Stimulated activated naive B cell treated with anti-CD40 and anti-IgM and Interleukin-4, amounts not matched to agents 10 μg/mL and 1 μg/mL and 100 μg/mL, for 72 hours (primary cell): ENCODE data around the gene AARS1.
"Not testable (repeated sequence)": the region's sequence is repeated elsewhere in the genome, so short reads cannot be mapped to it uniquely, and the experiment has no call there.

Experiments
- ATAC-seq, 2 donors: fragments of 150-1000 bp; cut with Tn5 transposase; replicated peaks; 2 replicates each; pipeline ENCODE4 v1.10.0; 2021; ENCODE audit warnings: moderate library complexity in 1 of 2
- DNase-seq: peaks from one replicate; pipeline ENCODE4 v3.0.0; 2021
- H3K27ac Mint-ChIP-seq: one replicate; pipeline ENCODE4 v1.8.0; 2022; ENCODE audit warnings: mild to moderate bottlenecking, mixed read lengths
- H3K27me3 Mint-ChIP-seq, 2 donors: one replicate each; pipeline ENCODE4 v1.8.0; 2022; ENCODE audit warnings: mixed read lengths in 2 of 2
- H3K36me3 Mint-ChIP-seq, 2 donors: one replicate each; pipeline ENCODE4 v1.8.0; 2022; ENCODE audit warnings: mixed read lengths in 2 of 2, mild to moderate bottlenecking in 1 of 2
- H3K4me1 Mint-ChIP-seq, 2 donors: one replicate each; pipeline ENCODE4 v1.8.0; 2022; ENCODE audit warnings: mixed read lengths in 2 of 2, mild to moderate bottlenecking in 1 of 2
- H3K4me3 Mint-ChIP-seq, 2 donors: one replicate each; pipeline ENCODE4 v1.8.0; 2022; ENCODE audit warnings: mild to moderate bottlenecking in 2 of 2, mixed read lengths in 2 of 2, moderate library complexity in 1 of 2
- H3K9me3 Mint-ChIP-seq, 2 donors: one replicate each; pipeline ENCODE4 v1.8.0; 2022; ENCODE audit warnings: mixed read lengths in 2 of 2, mild to moderate bottlenecking in 1 of 2

The AARS1 gene

DNA sequence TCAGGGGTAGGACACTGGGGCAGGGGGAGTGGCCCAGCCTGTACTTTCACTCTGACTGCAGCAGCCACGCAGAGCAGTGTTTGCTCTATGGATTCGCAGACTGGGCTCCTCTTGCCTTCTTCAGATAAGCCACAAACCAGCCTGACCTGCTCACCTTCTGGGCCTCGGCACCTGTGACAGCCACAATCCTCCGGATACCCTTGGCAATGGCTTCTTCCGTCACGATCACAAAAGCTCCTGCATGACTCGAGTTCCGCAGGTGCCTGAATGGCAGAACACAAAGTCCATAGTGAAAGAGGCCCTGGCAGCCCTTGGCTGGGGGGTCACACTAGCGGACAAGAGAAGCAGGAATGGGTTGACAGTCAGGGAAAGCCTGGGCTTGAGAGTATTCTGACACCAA lies 33.7 kb downstream of the AARS1 start:
- no peak for ATAC-seq
- no peak overlapping the region for H3K4me3 Mint-ChIP-seq
- H3K36me3 Mint-ChIP-seq, result peaks cover 44 to 65% of the 10 kb centered on the region in 2 donors
- no peaks in the 10 kb centered on the region for H3K27me3 Mint-ChIP-seq
- H3K27ac Mint-ChIP-seq, result no peak overlapping the region
- peaks cover 4 to 9% of the 10 kb centered on the region in 2 donors for H3K4me1 Mint-ChIP-seq
- DNase-seq, result no peak
- no peaks in the 10 kb centered on the region for H3K9me3 Mint-ChIP-seq

DNA sequence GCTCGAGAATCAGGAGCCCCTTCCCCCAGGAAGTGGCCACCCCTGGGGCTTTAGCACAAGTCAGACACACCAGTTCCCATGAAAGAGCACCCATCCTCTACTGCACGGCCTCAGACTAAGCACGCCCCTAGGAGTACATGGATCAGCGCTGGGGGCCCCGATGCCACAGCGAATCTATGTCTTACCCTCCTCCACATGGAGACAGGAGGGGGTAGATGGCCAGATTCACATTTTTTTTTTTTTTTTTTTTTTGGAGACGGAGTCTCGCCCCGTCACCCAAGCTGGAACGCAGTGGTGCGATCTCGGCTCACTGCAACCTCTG lies 34.4 kb downstream of the AARS1 start:
- Mint-ChIP-seq H3K36me3 (peaks cover 44 to 59% of the 10 kb centered on the region in 2 donors), H3K4me1 (peaks cover 8 to 15% of the 10 kb centered on the region in 2 donors)

GRCh38 chr16:70254180-70254964 lies 34.9 kb downstream of the AARS1 start:
- Mint-ChIP-seq H3K27ac (no peak overlapping the region), H3K36me3 (peaks cover 44 to 57% of the 10 kb centered on the region in 2 donors), H3K9me3 (no peaks in the 10 kb centered on the region), H3K4me1 (peaks cover 8 to 19% of the 10 kb centered on the region in 2 donors), H3K27me3 (no peaks in the 10 kb centered on the region), H3K4me3 (no peak overlapping the region)
- DNase-seq (no peak), ATAC-seq (no peak)

More for the DNA sequence above, 34.4 kb downstream of the AARS1 start:
- DNase-seq (no peak), ATAC-seq (no peak)
- no peak overlapping the region for H3K27ac Mint-ChIP-seq
- H3K4me3 Mint-ChIP-seq, result no peak overlapping the region
- no peaks in the 10 kb centered on the region for H3K9me3 Mint-ChIP-seq
- no peaks in the 10 kb centered on the region for H3K27me3 Mint-ChIP-seq

DNA sequence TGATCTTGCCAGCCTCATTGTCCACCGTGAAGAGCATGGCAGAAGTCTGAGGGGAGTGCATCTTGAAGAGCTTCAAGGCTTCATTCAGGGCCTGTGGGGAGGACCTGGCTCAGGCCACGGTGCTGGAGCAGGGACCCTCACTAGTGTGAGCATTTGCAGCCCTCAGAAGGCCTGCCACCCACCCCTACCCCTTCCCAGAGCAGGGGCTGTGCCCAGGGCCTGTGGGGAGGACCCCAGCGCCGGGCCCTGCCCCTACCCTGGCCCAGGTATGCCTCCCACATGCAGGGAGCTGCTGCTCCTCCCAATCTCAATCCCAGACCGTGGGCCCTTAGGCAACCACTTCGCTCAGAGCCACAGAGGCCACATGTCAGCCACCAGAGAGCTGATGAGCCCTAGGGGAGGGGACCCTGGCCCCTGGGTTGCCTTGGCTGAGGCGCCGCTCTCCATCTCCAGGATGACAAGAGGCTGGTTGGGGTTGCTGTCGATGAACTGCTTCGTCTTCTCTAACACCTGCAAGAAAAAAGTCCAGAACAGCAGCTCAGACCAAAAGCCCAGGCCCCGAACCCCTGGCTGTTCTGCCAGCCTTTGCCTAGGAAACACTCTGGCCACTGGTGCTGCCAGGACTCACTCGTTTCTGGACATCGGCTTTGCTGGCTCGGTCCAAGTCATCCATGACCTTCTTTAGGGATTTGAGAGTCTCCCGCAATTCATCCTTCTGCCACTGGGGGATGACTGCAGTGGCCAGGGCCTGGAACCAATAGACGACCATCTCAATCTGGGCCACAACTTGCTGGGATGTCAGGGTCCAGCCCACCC lies 35.8 kb downstream of the AARS1 start:
- H3K27ac Mint-ChIP-seq, result peak overlapping the region; percentile 42
- H3K4me1 Mint-ChIP-seq, result peaks cover 8 to 24% of the 10 kb centered on the region in 2 donors
- H3K4me3 Mint-ChIP-seq, result no peak overlapping the region
- ATAC-seq (no peak), DNase-seq (no peak)
- H3K36me3 Mint-ChIP-seq, result peaks cover 38 to 50% of the 10 kb centered on the region in 2 donors
- H3K9me3 Mint-ChIP-seq, result no peaks in the 10 kb centered on the region
- no peaks in the 10 kb centered on the region for H3K27me3 Mint-ChIP-seq

GRCh38 chr16:70252355-70252988 lies 36.8 kb downstream of the AARS1 start:
- ATAC-seq (no peak), DNase-seq (no peak)
- H3K36me3 Mint-ChIP-seq, result peaks cover 31 to 40% of the 10 kb centered on the region in 2 donors
- no peaks in the 10 kb centered on the region for H3K9me3 Mint-ChIP-seq
- H3K27ac Mint-ChIP-seq, result peak overlapping the region; percentile 98
- peaks cover 8 to 24% of the 10 kb centered on the region in 2 donors for H3K4me1 Mint-ChIP-seq
- no peaks in the 10 kb centered on the region for H3K27me3 Mint-ChIP-seq
- H3K4me3 Mint-ChIP-seq, result no peak overlapping the region

- peak within 1 kb of the TSS; percentile 98 for H3K27ac Mint-ChIP-seq
- H3K36me3 Mint-ChIP-seq, result peaks cover 29 to 38% of the 10 kb centered on the region in 2 donors
- DNase-seq, result peak; percentile 90
- peaks cover 8 to 24% of the 10 kb centered on the region in 2 donors for H3K4me1 Mint-ChIP-seq
- peak within 1 kb of the TSS; percentile 87 to 94 for H3K4me3 Mint-ChIP-seq
- no peaks in the 10 kb centered on the region for H3K9me3 Mint-ChIP-seq
- ATAC-seq, result peak; percentile 88 to 91
- H3K27me3 Mint-ChIP-seq, result no peaks in the 10 kb centered on the region
Measured at GRCh38 chr16:70251629-70252354, 37.5 kb downstream of the AARS1 start, which contains the start of gene EXOSC6. TSS of gene EXOSC6 (minus strand) at chr16:70251940. CDS start at chr16:70251900, 40 bp downstream.

DNA sequence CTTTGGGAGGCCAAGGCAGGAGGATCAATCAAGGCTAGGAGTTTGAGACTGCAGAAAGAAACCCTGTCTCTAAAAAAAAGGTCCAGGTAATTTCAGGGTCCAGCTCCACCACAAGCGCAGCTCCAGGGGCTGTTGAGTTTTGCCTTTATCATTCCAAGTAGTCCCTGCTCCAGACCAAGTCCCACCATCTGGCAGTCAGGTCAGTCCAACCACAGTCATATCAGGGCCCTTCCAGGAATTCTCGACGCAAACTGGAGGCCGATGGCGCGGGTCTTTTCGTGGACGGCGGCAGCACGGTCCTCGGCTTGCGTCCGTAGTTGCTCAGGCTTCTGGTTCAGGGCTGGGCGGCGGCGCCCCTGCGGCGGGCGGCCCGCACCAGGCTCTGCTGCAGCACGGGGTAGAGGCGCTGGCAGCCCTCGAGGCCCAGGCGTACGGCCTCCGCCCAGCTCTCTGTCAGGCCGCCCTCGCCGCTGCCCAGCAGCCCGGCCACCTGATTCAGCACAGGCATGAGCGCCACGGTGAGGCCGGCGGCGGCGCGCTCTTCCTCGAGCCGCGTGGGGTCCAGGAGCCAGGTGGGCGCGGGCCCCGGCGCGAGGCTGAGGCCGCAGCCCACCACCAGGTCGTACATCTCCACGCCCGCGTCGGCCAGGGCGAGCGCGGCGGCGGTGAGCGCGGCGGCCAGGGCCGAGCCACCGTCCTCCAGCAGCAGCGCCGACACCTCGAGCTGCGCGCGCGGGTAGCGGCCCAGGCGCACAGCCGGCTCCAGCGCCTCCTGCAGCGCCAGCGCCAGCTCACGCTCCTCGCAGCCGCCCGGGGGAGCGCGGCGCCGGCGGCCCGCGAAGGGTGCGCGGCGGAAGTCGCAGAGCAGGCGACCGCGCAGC lies 38.3 kb downstream of the AARS1 start:
- Mint-ChIP-seq H3K4me1 (peaks cover 8 to 25% of the 10 kb centered on the region in 2 donors), H3K4me3 (peak overlapping the region; percentile 80 to 94), H3K36me3 (peaks cover 27 to 34% of the 10 kb centered on the region in 2 donors), H3K9me3 (no peaks in the 10 kb centered on the region), H3K27ac (peak overlapping the region; percentile 69), H3K27me3 (no peaks in the 10 kb centered on the region)
- ATAC-seq (peak; percentile 60 to 68), DNase-seq (no peak)

- H3K27ac Mint-ChIP-seq, H3K9me3 Mint-ChIP-seq, DNase-seq, ATAC-seq, H3K27me3 Mint-ChIP-seq: not testable (repeated sequence)
- H3K4me3 Mint-ChIP-seq, result peak overlapping the region; percentile 62 to 71
- H3K36me3 Mint-ChIP-seq, result peaks cover 20 to 25% of the 10 kb centered on the region in 2 donors
- H3K4me1 Mint-ChIP-seq, result peaks cover 10 to 29% of the 10 kb centered on the region in 2 donors
Measured at GRCh38 chr16:70249697-70250096, 39.6 kb downstream of the AARS1 start.

DNA sequence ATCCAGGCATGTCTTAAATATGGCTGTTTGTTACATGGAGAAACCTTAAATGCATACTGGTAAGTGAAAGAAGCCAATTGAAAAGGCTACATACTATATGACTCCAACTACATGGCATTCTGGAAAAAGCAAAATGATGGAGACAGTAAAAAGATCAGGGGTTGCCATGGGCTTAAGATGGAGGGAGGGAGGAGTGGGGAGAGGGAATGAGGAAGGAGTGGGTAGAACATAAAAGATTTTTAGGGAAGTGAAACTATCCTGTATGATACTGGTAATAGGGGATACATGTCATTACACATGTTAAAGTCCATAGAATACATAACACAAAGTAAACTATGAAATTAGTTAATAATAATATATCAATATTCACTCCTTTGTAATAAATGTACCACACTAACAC lies 50.5 kb downstream of the AARS1 start:
- H3K27me3 Mint-ChIP-seq, ATAC-seq, DNase-seq, H3K27ac Mint-ChIP-seq, H3K9me3 Mint-ChIP-seq, H3K4me3 Mint-ChIP-seq: not testable (repeated sequence)
- Mint-ChIP-seq H3K4me1 (peaks cover 3 to 14% of the 10 kb centered on the region in 2 donors), H3K36me3 (peaks cover 12 to 18% of the 10 kb centered on the region in 2 donors)

DNA sequence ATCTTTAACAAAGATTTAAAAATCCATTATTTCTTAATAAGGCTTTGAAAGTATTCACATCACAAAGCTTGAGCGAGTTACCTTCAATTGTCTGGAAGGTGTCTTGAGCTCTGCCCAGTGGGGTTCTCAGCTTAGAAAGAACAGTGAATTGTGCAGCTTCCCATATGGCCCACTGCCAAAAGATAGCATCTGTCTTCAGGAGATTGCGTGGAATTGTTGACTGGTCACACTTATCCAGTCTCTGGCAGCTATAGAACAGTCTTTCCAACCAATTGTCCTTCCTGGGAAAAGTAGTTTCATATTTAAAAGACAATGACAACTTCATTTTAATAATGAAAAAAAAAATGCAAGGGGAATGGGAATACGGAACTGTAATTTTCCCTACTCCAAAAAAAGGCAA lies 57.5 kb downstream of the AARS1 start:
- H3K27me3 Mint-ChIP-seq, H3K9me3 Mint-ChIP-seq, H3K27ac Mint-ChIP-seq: not testable (repeated sequence)

DNA sequence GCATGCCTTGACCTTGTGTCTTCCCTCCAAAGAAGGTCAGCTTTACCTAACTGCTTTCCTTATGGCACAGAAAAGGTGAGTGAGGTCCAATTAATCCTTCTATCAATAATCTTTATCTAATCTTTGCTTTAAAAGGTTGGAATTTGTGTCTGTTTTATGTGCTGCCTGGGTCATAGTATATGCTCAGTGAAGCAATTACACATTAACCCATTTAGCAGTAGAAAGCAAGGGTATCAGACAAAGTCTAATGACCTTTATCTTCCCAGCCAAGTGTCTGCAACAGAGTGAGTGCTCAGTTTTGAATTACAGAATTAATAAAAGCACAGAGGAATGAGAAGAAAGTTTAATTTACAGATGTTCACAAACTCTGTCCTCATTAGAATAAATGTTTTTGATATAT lies 63.3 kb downstream of the AARS1 start:
- DNase-seq, H3K27ac Mint-ChIP-seq, H3K9me3 Mint-ChIP-seq, H3K4me1 Mint-ChIP-seq, H3K27me3 Mint-ChIP-seq, ATAC-seq, H3K4me3 Mint-ChIP-seq: not testable (repeated sequence)
- peaks cover 21 to 22% of the 10 kb centered on the region in 2 donors for H3K36me3 Mint-ChIP-seq

More for the DNA sequence above, 57.5 kb downstream of the AARS1 start:
- not testable (repeated sequence) for ATAC-seq, DNase-seq, H3K4me1 Mint-ChIP-seq, H3K36me3 Mint-ChIP-seq, H3K4me3 Mint-ChIP-seq

DNA sequence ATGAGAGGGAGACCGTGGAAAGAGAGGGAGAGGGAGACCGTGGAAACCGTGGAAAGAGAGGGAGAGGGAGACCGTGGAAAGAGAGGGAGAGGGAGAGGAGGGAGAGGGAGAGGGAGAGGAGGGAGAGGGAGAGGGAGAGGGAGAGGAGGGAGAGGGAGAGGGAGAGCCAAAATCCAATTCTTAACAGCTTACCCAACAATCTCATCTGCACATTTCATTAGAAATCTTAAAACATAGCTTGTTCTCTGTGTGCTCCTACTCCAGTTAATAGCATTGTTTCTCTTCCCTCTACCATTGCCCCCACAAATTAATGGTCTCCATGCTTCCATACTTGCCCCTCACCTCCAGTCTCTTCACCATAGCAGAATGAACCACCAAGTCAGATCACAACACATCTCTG lies 63.9 kb downstream of the AARS1 start:
- H3K27me3 Mint-ChIP-seq, H3K4me1 Mint-ChIP-seq, H3K9me3 Mint-ChIP-seq, DNase-seq, H3K4me3 Mint-ChIP-seq, ATAC-seq: not testable (repeated sequence)
- peak overlapping the region; percentile 79 for H3K27ac Mint-ChIP-seq
- peaks cover 21 to 23% of the 10 kb centered on the region in 2 donors for H3K36me3 Mint-ChIP-seq

GRCh38 chr16:70224645-70225044 lies 64.7 kb downstream of the AARS1 start:
- not testable (repeated sequence) for H3K4me3 Mint-ChIP-seq, H3K27me3 Mint-ChIP-seq, H3K4me1 Mint-ChIP-seq, H3K27ac Mint-ChIP-seq, DNase-seq, ATAC-seq, H3K9me3 Mint-ChIP-seq
- H3K36me3 Mint-ChIP-seq, result peaks cover 21 to 23% of the 10 kb centered on the region in 2 donors
